Measurements from ENCODE around the gene UBALD2. TPM values are rescaled to one million over a fixed set of nuclear protein-coding genes. Genes with fewer than 3 reads are reported as not detected.

The UBALD2 gene
- total RNA-seq, 1 experiment from 2014 or later, result 87.9 TPM

GRCh38 chr17:76318586-76318985 lies 53.4 kb downstream of the UBALD2 start:
- no peaks in the 10 kb centered on the region for H3K36me3 Mint-ChIP-seq (ENCODE audit: insufficient read depth, unreplicated experiment)
- no peaks in the 10 kb centered on the region for H3K9me3 Mint-ChIP-seq (ENCODE audit: low read depth, unreplicated experiment)
- CTCF ChIA-PET, result no interaction called here
- no peaks in the 10 kb centered on the region for H3K4me1 Mint-ChIP-seq (ENCODE audit: low read depth, unreplicated experiment)
- intact Hi-C loops (cut with micrococcal nuclease; ENCODE audit: unreplicated experiment), result no loop called here
- DNase-seq, result no peak
- H3K27me3 Mint-ChIP-seq (ENCODE audit: unreplicated experiment), result no peaks in the 10 kb centered on the region
- no TSS peak for BruUV-seq (replicated peaks)
- H3K4me3 Mint-ChIP-seq (ENCODE audit: low read depth, unreplicated experiment), result no peak overlapping the region
- no peak overlapping the region for H3K27ac Mint-ChIP-seq (ENCODE audit: unreplicated experiment)
- TF ChIP-seq, protein P1, sequence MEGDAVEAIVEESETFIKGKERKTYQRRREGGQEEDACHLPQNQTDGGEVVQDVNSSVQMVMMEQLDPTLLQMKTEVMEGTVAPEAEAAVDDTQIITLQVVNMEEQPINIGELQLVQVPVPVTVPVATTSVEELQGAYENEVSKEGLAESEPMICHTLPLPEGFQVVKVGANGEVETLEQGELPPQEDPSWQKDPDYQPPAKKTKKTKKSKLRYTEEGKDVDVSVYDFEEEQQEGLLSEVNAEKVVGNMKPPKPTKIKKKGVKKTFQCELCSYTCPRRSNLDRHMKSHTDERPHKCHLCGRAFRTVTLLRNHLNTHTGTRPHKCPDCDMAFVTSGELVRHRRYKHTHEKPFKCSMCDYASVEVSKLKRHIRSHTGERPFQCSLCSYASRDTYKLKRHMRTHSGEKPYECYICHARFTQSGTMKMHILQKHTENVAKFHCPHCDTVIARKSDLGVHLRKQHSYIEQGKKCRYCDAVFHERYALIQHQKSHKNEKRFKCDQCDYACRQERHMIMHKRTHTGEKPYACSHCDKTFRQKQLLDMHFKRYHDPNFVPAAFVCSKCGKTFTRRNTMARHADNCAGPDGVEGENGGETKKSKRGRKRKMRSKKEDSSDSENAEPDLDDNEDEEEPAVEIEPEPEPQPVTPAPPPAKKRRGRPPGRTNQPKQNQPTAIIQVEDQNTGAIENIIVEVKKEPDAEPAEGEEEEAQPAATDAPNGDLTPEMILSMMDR (IDR thresholded peaks at IDR 0.05; ENCODE audit: unreplicated experiment), result no peak

Other genes with a start within 250 kb of the UBALD2 start
- gene EVPL, start 238.0 kb upstream of the UBALD2 start, total RNA-seq (2022), result 51.8 and 59.7 TPM in 2 replicates
- 80.7 and 84.5 TPM in 2 replicates for gene SRP68, start 192.8 kb upstream of the UBALD2 start, total RNA-seq (2022)
- 0.27 and 0.61 TPM in 2 replicates for gene GALR2, start 190.6 kb upstream of the UBALD2 start, total RNA-seq (2022)
- 0.17 and 0.34 TPM in 2 replicates for gene ZACN, start 186.2 kb upstream of the UBALD2 start, total RNA-seq (2022)
- gene EXOC7, start 161.6 kb upstream of the UBALD2 start, total RNA-seq (2022), result 122 and 137 TPM in 2 replicates
- 0.15 TPM in 1 of 2 replicates, not detected in the other for gene FOXJ1, start 124.1 kb upstream of the UBALD2 start, total RNA-seq (2022)
- 15.3 and 17.6 TPM in 2 replicates for gene RNF157, start 24.9 kb upstream of the UBALD2 start, total RNA-seq (2022)
- gene QRICH2, start 42.9 kb downstream of the UBALD2 start, total RNA-seq (2022), result 3.0 and 3.9 TPM in 2 replicates
- 41.2 and 42.6 TPM in 2 replicates for gene PRPSAP1, start 88.6 kb downstream of the UBALD2 start, total RNA-seq (2022)
- 1.5 and 1.7 TPM in 2 replicates for gene SPHK1, start 119.3 kb downstream of the UBALD2 start, total RNA-seq (2022)
- 29.0 and 34.4 TPM in 2 replicates for gene UBE2O, start 187.8 kb downstream of the UBALD2 start, total RNA-seq (2022)
- not detected in 2 replicates for gene AANAT, start 202.3 kb downstream of the UBALD2 start, total RNA-seq (2022)
- 47.7 and 47.9 TPM in 2 replicates for gene RHBDF2, start 236.1 kb downstream of the UBALD2 start, total RNA-seq (2022)

Data from Calu3 (cell line).